ENCODE measurements around the gene ALDOC. TPM values are rescaled to one million over a fixed set of nuclear protein-coding genes. Genes with fewer than 3 reads are reported as not detected.

Gene ALDOC
- 100 to 1,000 TPM in 1 of 2 donors, 10 to 100 TPM in 1; 14.4 to 111 TPM for total RNA-seq

DNA sequence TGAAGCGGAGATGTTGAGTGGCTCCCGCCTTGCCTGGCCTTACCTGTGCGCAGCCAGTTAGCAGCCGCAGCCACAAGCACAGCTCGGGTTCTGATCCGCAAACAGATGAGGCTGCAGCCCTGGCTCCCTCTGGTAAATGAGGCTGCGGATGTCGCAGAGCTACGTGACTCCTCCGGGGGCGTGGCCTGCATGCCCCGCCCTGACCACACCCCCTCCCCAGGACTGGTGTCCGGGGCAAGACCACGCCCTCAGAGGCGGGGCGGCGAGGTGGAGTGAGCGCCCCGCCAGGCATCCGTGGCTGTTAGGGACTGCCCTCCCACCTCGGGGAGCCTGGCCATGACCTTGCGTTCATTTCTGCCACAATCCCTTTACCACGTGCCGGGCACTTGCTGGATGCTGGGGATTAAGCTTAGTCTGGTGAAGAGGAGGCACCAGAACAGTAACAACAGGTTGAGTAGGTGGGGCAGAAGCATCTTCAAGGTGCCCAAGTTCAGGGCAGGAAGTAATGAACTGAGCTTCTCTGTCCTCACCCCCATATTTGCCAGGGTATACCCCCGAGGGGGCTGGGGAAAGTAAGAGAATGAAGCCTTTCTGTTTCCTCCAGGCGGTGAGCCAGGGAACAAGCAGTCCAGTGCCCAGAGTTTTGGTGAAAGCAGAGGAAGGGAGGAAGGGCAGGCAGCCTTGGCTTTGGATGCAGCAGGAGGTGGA, at the start of gene ALDOC:
ALDOC (minus strand) TSS at position 138 of the 708 bp plus-strand sequence. CDS start 1,363 bp downstream, outside the sequence.
- intact Hi-C loops (cut with DNase I) = no loop called here
- peak within 1 kb of the TSS; percentile 10 for H3K27ac ChIP-seq
- H3K9me3 ChIP-seq = no peaks in the 10 kb centered on the region
- TF ChIP-seq, protein P1, sequence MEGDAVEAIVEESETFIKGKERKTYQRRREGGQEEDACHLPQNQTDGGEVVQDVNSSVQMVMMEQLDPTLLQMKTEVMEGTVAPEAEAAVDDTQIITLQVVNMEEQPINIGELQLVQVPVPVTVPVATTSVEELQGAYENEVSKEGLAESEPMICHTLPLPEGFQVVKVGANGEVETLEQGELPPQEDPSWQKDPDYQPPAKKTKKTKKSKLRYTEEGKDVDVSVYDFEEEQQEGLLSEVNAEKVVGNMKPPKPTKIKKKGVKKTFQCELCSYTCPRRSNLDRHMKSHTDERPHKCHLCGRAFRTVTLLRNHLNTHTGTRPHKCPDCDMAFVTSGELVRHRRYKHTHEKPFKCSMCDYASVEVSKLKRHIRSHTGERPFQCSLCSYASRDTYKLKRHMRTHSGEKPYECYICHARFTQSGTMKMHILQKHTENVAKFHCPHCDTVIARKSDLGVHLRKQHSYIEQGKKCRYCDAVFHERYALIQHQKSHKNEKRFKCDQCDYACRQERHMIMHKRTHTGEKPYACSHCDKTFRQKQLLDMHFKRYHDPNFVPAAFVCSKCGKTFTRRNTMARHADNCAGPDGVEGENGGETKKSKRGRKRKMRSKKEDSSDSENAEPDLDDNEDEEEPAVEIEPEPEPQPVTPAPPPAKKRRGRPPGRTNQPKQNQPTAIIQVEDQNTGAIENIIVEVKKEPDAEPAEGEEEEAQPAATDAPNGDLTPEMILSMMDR (IDR thresholded peaks at IDR 0.05) = no peak
- peak; percentile 99 for DNase-seq
- no peaks in the 10 kb centered on the region for H3K36me3 ChIP-seq
- H3K4me1 ChIP-seq = no peaks in the 10 kb centered on the region
- peak within 1 kb of the TSS; percentile 28 for H3K4me3 ChIP-seq
- H3K9ac ChIP-seq (ENCODE audit: low read depth in 2 of 2, low read length in 2 of 2) = peak within 1 kb of the TSS; percentile 16 to 17
- no peaks in the 10 kb centered on the region for H3K27me3 ChIP-seq

DNA sequence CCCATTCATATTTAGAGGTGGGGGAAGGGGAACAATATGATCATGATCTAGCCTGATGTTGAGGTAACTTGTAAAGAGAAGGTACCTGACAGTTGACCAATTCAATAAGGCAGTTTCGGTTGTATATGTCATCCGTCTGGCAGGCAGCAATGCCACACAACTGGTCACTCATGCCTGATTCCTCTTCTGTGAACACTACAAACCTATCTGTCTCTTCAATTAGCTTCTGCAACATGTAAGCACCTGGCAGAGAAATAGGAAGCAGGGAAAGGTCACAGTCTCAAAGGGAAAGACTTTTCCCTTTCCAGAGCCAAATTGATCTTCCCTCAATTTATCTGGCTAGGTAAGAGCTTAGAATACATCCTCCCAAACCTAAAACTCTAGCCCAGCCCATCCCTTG, 47.5 kb upstream of the ALDOC start:
- no peak overlapping the region for H3K9ac ChIP-seq (ENCODE audit: low read depth in 2 of 2, low read length in 2 of 2)
- intact Hi-C loops (cut with DNase I) = no loop called here
- DNase-seq = no peak
- no peak overlapping the region for H3K4me3 ChIP-seq
- TF ChIP-seq, protein P1 (IDR thresholded peaks at IDR 0.05) = no peak
- no peaks in the 10 kb centered on the region for H3K4me1 ChIP-seq
- H3K9me3 ChIP-seq = no peaks in the 10 kb centered on the region
- H3K36me3 ChIP-seq = peaks cover 29% of the 10 kb centered on the region
- no peaks in the 10 kb centered on the region for H3K27me3 ChIP-seq
- no peak overlapping the region for H3K27ac ChIP-seq

DNA sequence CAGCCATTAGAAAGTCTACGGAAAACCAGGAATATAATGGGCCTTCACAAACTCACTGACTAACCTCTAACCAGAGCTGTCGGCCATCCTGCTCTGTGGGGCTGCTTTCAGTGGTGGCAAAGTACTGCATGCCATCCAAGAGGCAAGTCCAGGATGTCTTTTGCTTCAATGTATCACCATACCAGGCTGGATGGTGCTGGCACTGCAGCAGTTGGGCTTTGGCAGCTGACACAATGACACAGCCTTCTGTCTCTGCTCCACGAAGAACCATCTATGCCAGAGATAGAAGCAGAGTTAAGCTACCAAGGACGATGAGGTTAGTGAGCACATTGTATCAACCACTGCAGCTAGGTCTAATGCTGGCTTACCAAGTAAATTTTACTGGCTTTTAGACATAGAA, 47.0 kb upstream of the ALDOC start:
- Histone ChIP-seq H3K27ac (no peak overlapping the region), H3K9me3 (no peaks in the 10 kb centered on the region), H3K4me3 (no peak overlapping the region), H3K9ac (ENCODE audit: low read depth in 2 of 2, low read length in 2 of 2) (no peak overlapping the region), H3K36me3 (peaks cover 29% of the 10 kb centered on the region), H3K27me3 (no peaks in the 10 kb centered on the region), H3K4me1 (no peaks in the 10 kb centered on the region)
- intact Hi-C loops (cut with DNase I) = no loop called here
- TF ChIP-seq, protein P1 (IDR thresholded peaks at IDR 0.05) = no peak
- DNase-seq = no peak

DNA sequence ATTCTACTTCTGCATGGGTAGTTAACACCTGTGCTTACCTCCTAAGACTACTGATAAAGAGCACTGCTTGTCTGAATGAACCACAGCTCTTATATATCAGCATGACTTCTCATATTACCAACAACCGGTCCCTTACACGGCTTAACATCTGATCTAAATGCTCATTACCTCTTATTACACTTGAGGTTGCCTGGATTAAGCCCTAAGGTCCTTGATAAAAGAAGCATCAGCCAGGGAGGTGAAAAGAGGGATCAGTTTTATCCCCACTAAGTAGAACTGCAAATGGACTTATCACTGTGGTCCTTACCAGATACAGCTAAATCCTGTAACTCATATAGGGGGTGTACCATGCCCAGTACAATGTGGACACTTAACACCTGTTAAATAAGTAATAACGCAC, 45.5 kb upstream of the ALDOC start:
- Histone ChIP-seq H3K9ac (ENCODE audit: low read depth in 2 of 2, low read length in 2 of 2) (peak overlapping the region in 1 of 2 donors; percentile 6), H3K36me3 (peaks cover 28% of the 10 kb centered on the region), H3K4me1 (no peaks in the 10 kb centered on the region), H3K9me3 (no peaks in the 10 kb centered on the region), H3K27ac (no peak overlapping the region), H3K27me3 (no peaks in the 10 kb centered on the region), H3K4me3 (no peak overlapping the region)
- TF ChIP-seq, protein P1 (IDR thresholded peaks at IDR 0.05) = no peak
- no peak for DNase-seq
- intact Hi-C loops (cut with DNase I) = no loop called here

DNA sequence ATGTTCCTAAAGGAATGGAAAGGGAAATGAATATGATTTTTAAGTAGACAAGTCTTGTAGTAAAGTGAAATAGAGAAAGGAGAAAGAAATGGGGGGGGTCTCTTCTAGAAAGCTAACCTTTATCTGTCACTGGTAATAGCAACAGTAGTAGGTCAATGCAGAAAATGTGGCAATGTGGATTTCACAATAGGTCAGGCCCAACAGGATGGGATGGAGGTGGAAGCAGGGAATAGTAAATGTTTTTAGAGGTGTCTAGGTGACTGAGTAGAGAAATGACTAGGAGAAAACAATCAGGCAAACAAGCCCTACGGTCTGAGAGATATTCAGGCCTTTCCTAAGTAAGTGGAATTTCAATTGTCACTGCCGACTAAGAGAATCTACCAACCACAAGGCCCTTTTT, 43.3 kb upstream of the ALDOC start:
- Histone ChIP-seq H3K9ac (ENCODE audit: low read depth in 2 of 2, low read length in 2 of 2) (no peak overlapping the region), H3K4me1 (no peaks in the 10 kb centered on the region), H3K27me3 (no peaks in the 10 kb centered on the region), H3K27ac (no peak overlapping the region), H3K9me3 (no peaks in the 10 kb centered on the region), H3K4me3 (no peak overlapping the region), H3K36me3 (peaks cover 44% of the 10 kb centered on the region)
- no peak for DNase-seq
- TF ChIP-seq, protein P1 (IDR thresholded peaks at IDR 0.05) = no peak
- intact Hi-C loops (cut with DNase I) = no loop called here
